Skeletal muscle tissue (tissue), 4 donors: ENCODE results near the gene PDZK1IP1. TPM values are rescaled to one million over a fixed set of nuclear protein-coding genes. Genes with fewer than 3 reads are reported as not detected.

Experiments used
- H3K27ac ChIP-seq: one replicate; pipeline ENCODE4 v1.7.0; 2013; ENCODE audit warnings: mild to moderate bottlenecking, low read depth, low read length, inconsistent platforms
- H3K27me3 ChIP-seq, 3 donors: one replicate each; pipeline ENCODE4 v1.7.0; 2013; ENCODE audit warnings: low read length in 3 of 3; ENCODE audit not compliant: control insufficient read depth in 3 of 3, insufficient read depth in 3 of 3
- H3K36me3 ChIP-seq, 3 donors: one replicate each; pipeline ENCODE4 v1.7.0; 2013; ENCODE audit warnings: low read length in 3 of 3; ENCODE audit not compliant: control insufficient read depth in 3 of 3, insufficient read depth in 3 of 3
- H3K4me1 ChIP-seq, 3 donors: one replicate each; pipeline ENCODE4 v1.7.0; 2013; ENCODE audit warnings: low read length in 3 of 3, mild to moderate bottlenecking in 3 of 3; ENCODE audit not compliant: control insufficient read depth in 3 of 3, insufficient read depth in 3 of 3
- H3K4me3 ChIP-seq, 3 donors: one replicate each; pipeline ENCODE4 v1.7.0; 2013; ENCODE audit warnings: low read length in 3 of 3
- H3K9ac ChIP-seq, 3 donors: one replicate each; pipeline ENCODE4 v1.7.0; 2013; ENCODE audit warnings: low read length in 3 of 3, mild to moderate bottlenecking in 3 of 3, moderate library complexity in 2 of 3, low read depth in 1 of 3
- H3K9me3 ChIP-seq, 3 donors: one replicate each; pipeline ENCODE4 v1.7.0; 2013; ENCODE audit warnings: low read length in 3 of 3; ENCODE audit not compliant: control insufficient read depth in 3 of 3
- total RNA-seq: library from RNA; depleted of rRNA; stranded (reverse); fragments of >200 nt; gene quantifications from one replicate; pipeline ENCODE4 v1.2.3, GENCODE V29; 2014
- donor health status: Osteomylitis.

The PDZK1IP1 gene
- total RNA-seq, 1 donor from 2014 or later: not detected

DNA sequence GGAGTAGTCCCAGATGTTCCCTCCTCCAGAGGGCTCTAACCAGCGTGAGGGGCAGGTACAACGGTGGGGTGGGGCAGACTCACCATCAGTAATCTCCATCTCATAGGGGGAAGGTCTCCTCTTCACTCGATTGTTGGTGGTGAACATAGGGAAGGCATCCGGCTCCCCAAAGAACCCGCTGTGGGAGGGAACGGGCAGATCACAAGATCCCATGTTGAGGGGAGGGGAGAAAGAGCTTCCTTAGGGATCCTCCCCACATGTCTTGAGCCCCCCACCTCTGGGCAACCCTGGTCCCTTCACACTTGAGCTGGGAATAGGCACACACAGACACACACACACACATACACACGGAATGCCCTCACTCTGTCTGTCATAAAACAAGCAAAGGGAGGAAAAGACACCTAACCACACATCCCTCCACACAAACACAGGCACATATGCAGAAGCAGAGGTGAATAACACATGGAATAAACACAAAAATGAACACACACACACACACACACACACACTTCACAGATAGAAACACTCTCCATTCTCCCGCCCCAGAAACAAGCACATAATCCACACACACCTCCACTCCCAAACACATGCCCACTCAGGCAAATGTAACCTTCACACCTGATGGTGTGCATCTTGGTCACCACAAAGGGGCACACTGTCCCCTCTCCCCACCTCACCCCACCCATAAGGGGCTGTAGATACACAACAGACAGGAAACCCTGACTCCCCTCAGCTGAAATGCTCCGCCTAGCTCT, 34.3 kb upstream of the PDZK1IP1 start:
- peaks cover 0 to 2% (median 0%) of the 10 kb centered on the region in 3 donors for H3K36me3 ChIP-seq
- H3K4me1 ChIP-seq: peaks cover 6 to 11% (median 11%) of the 10 kb centered on the region in 3 donors
- no peaks in the 10 kb centered on the region for H3K9me3 ChIP-seq
- H3K4me3 ChIP-seq: no peak overlapping the region
- peaks cover 74 to 77% (median 76%) of the 10 kb centered on the region in 3 donors for H3K27me3 ChIP-seq
- no peak overlapping the region for H3K27ac ChIP-seq
- no peak overlapping the region for H3K9ac ChIP-seq

DNA sequence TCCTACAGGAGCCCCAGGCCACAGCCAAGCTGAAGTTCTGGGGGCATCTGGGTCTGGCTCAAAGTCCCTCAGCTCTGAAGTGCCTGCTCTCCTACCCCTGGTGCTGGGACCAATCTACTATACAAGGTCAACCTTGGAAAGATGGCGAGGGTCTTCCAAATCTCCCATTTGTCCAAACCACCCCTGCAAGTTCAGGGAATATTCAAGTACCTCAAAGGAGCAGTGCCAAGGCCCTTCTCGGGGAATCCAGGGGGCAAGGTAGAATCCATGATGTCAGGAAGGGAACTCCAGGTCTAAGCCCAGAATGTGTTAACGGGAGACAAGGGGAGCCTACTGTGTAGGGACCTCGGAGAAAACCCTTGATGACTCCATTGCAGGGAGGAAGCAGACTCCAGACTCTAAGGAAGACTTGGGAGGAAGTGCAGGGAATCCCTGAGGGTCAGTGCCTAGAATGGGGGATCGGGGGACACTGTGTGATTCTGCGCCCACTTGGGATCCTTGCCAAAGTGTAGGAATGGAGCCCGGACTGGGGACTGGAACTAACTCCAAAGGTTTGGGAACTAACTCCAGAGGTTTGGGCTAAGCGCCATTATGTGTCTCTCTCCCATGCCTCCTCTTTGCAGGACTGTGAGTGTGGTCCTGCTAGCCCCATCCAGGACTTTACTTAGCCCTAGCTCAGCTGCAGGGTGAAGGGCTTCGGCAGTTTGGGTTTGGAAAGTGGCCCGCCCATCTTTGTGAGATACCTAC, 33.5 kb upstream of the PDZK1IP1 start:
- no peak overlapping the region for H3K9ac ChIP-seq
- no peaks in the 10 kb centered on the region for H3K9me3 ChIP-seq
- no peak overlapping the region for H3K4me3 ChIP-seq
- peaks cover 6 to 11% (median 11%) of the 10 kb centered on the region in 3 donors for H3K4me1 ChIP-seq
- H3K36me3 ChIP-seq: peaks cover 0 to 2% (median 0%) of the 10 kb centered on the region in 3 donors
- H3K27ac ChIP-seq: no peak overlapping the region
- H3K27me3 ChIP-seq: peaks cover 66 to 69% (median 68%) of the 10 kb centered on the region in 3 donors

DNA sequence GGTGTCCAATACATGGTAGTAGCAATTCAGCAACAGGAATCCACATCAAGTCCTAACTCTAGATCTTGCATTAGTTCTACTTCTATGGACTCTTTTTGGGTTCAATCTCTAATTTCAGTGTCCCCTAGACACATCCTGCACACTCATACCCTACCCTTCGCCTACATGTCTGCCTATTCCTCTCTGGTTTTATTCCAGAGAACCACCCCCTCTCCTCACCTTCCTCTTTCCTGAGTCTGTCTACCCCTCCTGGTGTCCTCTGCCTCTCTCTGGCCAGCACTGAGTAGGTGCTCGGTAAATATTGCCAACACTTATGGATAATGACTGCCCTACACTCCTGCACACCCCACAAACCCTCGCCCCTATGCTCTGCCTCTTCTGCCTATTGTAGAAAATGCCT, 32.6 kb upstream of the PDZK1IP1 start:
- Histone ChIP-seq H3K27ac (no peak overlapping the region), H3K27me3 (peaks cover 57 to 61% (median 59%) of the 10 kb centered on the region in 3 donors), H3K4me3 (no peak overlapping the region), H3K4me1 (peaks cover 6 to 11% (median 8%) of the 10 kb centered on the region in 3 donors), H3K9me3 (no peaks in the 10 kb centered on the region), H3K9ac (no peak overlapping the region), H3K36me3 (peaks cover 0 to 2% (median 0%) of the 10 kb centered on the region in 3 donors)

DNA sequence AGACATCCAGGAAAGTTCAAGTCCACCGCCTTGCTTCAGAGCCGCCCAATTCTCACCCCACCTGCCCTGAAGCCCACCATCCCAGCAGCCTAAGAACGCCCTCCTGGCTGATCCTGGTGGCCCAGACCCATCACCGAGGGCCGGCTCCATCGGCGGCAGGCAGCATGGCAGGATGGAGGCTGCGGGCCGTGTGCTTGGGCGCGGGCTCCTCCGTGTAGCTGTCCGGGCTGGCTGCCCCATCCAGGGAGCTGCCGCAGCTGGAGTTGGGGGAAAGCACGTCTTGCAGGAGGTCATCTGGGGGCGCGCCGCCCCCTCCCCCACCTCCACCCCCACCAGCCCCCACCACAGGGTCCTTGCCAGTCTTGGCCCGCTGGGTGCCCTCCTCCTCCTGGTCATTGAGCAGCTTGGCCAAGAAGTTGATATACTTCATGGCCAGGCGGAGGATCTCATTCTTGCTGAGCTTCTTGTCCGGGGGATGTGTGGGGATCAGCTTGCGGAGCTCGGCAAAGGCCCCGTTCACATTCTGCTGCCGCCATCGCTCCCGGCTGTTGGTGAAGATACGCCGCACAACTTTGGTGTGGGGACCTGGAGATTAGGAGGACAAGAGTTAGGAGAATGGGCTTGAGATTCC, 29.9 kb upstream of the PDZK1IP1 start:
- no peaks in the 10 kb centered on the region for H3K9me3 ChIP-seq
- no peak overlapping the region for H3K4me3 ChIP-seq
- H3K9ac ChIP-seq: no peak overlapping the region
- H3K27ac ChIP-seq: no peak overlapping the region
- peaks cover 31 to 40% (median 39%) of the 10 kb centered on the region in 3 donors for H3K27me3 ChIP-seq
- peaks cover 0 to 2% (median 0%) of the 10 kb centered on the region in 3 donors for H3K36me3 ChIP-seq
- H3K4me1 ChIP-seq: peaks cover 1 to 3% (median 3%) of the 10 kb centered on the region in 3 donors

DNA sequence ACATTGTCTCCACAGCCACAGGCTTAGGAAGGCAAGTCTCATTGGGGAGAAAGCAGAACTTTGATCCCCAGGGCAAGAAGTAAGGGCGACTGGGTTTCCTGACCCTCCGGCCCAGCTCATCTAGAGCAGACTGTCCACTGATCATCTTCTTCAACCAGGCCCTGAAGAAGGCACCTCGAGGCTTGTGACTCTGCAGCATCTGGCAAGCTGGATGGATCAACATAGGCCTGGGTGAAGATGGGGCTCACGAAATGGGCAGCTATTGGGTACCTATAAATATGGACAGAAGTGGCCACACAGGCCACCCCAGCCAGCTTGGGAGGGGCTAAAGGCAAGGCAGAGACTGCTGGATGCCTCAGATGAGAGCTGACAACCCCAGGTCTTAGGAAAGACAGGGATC, 29.2 kb upstream of the PDZK1IP1 start:
- H3K27ac ChIP-seq: no peak overlapping the region
- H3K4me1 ChIP-seq: no peaks in the 10 kb centered on the region
- H3K27me3 ChIP-seq: peaks cover 24 to 33% (median 32%) of the 10 kb centered on the region in 3 donors
- no peaks in the 10 kb centered on the region for H3K9me3 ChIP-seq
- no peak overlapping the region for H3K4me3 ChIP-seq
- H3K9ac ChIP-seq: no peak overlapping the region
- H3K36me3 ChIP-seq: peaks cover 0 to 2% (median 0%) of the 10 kb centered on the region in 3 donors

DNA sequence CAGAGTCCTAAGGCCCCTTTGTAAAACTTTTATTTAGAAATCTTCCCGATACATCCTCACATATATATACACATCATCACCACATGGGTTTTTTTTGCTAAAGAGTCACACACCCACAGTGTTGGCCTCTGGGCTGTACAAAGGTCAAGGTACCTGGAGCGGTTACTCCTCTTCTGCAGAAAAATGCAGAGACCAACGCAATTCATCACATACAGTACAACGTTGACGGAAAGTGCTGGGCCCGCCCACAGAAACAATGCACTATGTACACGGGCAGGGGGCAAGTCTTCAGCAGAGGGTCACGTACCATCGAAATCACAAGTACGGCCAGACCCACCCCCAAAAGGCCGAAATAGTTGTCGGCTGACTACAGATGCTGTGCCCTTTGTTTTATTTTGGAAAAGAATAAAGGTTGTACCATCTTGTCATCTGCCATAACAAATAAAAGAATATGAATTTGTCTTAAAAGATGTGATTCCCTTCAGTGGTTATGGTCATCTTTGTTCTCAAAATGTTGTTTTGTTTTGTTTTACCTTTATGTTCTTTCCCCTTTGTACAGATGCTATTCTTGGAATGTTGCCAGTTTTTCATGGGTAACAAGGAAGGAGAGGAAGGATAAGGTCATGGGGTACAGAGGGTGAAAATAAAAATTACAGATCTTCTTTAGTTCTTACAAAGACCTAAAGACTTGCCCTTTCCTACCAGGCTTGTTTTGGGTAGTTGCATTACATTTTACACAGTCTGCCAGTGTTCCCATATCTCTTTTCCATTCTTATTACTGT, 26.6 kb upstream of the PDZK1IP1 start:
- Histone ChIP-seq H3K4me3 (no peak overlapping the region), H3K9ac (no peak overlapping the region), H3K9me3 (no peaks in the 10 kb centered on the region), H3K27ac (no peak overlapping the region), H3K4me1 (peaks cover 0 to 8% (median 3%) of the 10 kb centered on the region in 3 donors), H3K27me3 (peaks cover 6 to 8% (median 6%) of the 10 kb centered on the region in 3 donors), H3K36me3 (peaks cover 0 to 2% (median 0%) of the 10 kb centered on the region in 3 donors)

DNA sequence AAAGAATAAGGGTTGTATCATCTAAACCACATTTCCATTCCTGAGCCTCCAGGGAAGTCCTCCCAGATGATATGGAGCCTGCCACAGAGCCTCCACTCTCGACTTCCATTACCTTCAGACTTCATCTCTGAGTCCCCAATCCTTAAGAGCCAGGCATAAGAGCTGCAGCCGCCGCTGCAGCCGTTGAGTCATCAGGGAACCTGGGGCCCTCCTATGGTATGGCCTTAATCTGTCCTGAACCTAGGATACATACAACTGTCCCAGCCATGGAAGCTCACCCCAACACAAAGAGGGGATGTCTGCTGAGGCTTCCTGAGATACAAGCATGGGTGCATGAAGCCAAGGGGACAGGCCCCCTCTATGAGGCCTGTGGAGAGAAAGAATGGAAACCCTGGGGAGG, 25.9 kb upstream of the PDZK1IP1 start:
- Histone ChIP-seq H3K27me3 (peaks cover 0 to 3% (median under 1%) of the 10 kb centered on the region in 3 donors), H3K4me3 (no peak overlapping the region), H3K4me1 (peaks cover 0 to 8% (median 5%) of the 10 kb centered on the region in 3 donors), H3K9me3 (no peaks in the 10 kb centered on the region), H3K27ac (no peak overlapping the region), H3K36me3 (no peaks in the 10 kb centered on the region), H3K9ac (no peak overlapping the region)

DNA sequence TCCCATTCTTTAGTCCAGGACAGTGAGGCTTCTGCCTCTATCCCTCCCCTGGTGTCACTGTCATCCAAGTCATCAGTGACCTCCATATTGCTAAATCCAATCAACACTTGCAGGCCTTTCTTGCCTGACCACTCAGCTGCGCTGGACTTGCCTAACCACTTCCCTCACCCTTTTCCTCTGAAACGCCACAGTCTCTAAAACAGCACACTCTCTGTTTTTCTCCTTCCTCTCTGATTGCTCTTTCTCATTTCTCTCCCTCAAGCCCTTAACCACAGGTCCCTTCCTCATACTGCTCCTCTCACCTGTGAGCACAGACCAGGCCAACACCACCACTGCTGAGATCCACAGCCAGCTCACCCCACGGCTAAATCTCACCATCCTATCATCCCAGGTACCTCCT, 24.7 kb upstream of the PDZK1IP1 start:
- no peak overlapping the region for H3K27ac ChIP-seq
- H3K27me3 ChIP-seq: peaks cover 0 to 4% (median 0%) of the 10 kb centered on the region in 3 donors
- H3K36me3 ChIP-seq: no peaks in the 10 kb centered on the region
- H3K4me3 ChIP-seq: no peak overlapping the region
- no peaks in the 10 kb centered on the region for H3K9me3 ChIP-seq
- H3K9ac ChIP-seq: no peak overlapping the region
- H3K4me1 ChIP-seq: peaks cover 0 to 8% (median 5%) of the 10 kb centered on the region in 3 donors

DNA sequence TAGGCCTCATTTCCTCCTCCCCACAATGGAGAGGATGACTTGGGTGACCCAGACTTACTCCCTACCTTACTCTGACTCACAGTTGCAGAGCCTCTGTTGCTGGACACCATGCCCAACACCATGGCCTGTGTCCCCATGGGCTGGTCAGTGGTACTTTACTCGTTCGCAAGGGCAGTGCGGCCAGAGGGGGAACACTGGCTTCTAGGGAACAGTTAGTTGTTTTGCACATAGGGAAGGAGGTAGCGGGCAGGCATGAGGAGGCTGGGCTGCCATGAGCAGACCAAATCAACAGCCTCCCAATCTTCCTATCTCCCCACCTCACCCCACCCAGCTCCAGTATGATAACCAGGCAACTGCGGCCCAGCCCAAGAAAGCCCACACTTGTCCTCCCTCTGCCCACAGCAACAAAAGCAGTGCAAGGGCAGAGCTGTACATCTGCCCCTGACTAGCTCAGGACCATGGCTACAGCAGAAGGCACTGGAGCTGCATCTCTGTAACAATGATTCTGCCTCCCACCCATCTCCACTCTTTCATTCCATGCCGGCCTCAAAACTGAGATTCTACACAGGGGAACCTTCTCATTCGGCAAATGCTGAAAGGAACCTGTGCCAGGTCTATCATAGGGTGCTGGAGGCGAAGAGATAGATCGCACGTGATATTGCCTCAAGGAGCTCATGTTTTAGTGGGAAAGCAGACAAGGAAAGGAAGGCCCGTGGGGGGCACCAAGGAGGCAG, 23.6 kb upstream of the PDZK1IP1 start:
- Histone ChIP-seq H3K27ac (no peak overlapping the region), H3K9ac (no peak overlapping the region), H3K4me1 (peaks cover 0 to 8% (median 5%) of the 10 kb centered on the region in 3 donors), H3K4me3 (no peak overlapping the region), H3K27me3 (peaks cover 9 to 11% (median 10%) of the 10 kb centered on the region in 3 donors), H3K36me3 (no peaks in the 10 kb centered on the region), H3K9me3 (no peaks in the 10 kb centered on the region)
